GM21717 (cell line): Measurements from ENCODE around the gene TMEM92.

Experiments used
- ATAC-seq: cut with Tn5 transposase; IDR thresholded peaks from one replicate; pipeline ENCODE4 v1.9.1; 2021; ENCODE audit warnings: mild to moderate bottlenecking, moderate library complexity; ENCODE audit not compliant: unreplicated experiment

The TMEM92 gene

GRCh38 chr17:50322271-50322670 is 48.0 kb downstream of the TMEM92 start:
- ATAC-seq, result no peak

GRCh38 chr17:50323060-50323459 is 48.8 kb downstream of the TMEM92 start:
- ATAC-seq, result no peak

GRCh38 chr17:50325906-50326305 is 51.6 kb downstream of the TMEM92 start:
- ATAC-seq, result no peak

- ATAC-seq, result no peak
Observed at GRCh38 chr17:50326831-50327364, 52.6 kb downstream of the TMEM92 start.

GRCh38 chr17:50328363-50329325 is 54.4 kb downstream of the TMEM92 start:
- no peak for ATAC-seq

GRCh38 chr17:50329716-50330115 is 55.5 kb downstream of the TMEM92 start:
- no peak for ATAC-seq

- no peak for ATAC-seq
Observed at GRCh38 chr17:50330151-50330775, 56.0 kb downstream of the TMEM92 start.
